ENCODE results near the gene SLC34A2. TPM values are rescaled to one million over a fixed set of nuclear protein-coding genes. Genes with fewer than 3 reads are reported as not detected.
"Not testable (repeated sequence)": the region's sequence is repeated elsewhere in the genome, so short reads cannot be mapped to it uniquely, and the experiment has no call there.

SLC34A2 gene, protein sequence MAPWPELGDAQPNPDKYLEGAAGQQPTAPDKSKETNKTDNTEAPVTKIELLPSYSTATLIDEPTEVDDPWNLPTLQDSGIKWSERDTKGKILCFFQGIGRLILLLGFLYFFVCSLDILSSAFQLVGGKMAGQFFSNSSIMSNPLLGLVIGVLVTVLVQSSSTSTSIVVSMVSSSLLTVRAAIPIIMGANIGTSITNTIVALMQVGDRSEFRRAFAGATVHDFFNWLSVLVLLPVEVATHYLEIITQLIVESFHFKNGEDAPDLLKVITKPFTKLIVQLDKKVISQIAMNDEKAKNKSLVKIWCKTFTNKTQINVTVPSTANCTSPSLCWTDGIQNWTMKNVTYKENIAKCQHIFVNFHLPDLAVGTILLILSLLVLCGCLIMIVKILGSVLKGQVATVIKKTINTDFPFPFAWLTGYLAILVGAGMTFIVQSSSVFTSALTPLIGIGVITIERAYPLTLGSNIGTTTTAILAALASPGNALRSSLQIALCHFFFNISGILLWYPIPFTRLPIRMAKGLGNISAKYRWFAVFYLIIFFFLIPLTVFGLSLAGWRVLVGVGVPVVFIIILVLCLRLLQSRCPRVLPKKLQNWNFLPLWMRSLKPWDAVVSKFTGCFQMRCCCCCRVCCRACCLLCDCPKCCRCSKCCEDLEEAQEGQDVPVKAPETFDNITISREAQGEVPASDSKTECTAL
- 1 to 10 TPM in 1 of 3 donors, under 1 TPM in 1, not detected in 1; 0.40 to 2.6 TPM for polyA plus RNA-seq

DNA sequence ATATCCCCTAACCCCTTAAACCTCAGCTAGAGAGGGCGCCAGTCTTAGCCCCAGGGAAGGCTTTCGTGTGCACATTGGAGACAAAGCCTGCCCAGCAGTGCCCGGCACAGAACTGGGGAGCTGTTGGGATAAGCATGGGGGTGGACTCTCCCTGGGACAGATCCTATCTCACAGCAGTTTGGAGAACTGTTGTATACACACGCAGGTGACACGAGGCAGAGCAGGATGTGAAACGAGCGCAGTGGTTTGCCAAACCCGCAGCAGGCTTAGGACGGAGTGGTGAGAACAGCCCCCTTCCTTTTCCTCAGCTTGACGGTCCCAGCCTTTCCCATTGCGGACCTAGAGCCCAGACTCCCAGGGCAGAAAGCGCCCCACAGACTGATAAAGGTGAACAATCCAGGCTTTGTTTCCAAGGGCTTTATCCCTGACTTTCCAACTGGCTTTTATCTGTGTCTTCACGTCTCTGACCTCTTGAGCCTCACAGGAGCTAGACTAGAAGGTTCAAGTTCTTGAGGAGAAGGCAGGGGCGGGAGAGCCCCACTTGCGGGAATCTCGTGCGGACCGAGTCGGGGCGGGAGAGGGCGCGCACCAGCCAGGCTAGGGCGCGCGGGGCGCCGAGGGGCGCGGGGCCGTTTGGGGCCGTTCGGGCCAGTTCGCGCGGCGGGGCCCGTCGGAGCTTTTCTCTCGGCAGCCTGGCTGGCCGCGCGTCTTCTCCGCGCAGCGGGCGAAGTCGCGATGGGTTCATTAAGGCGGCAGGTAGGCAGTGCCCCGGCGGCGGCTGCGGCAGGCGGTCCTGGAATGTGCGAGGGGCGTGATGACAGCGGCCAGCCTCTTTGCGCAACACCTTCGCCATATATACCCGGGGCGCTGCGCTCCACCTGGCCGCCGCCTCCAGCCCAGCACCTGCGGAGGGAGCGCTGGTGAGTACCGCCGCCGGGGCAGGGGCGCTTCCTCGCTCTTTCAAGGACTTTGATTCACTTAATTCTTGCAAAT lies at the start of gene SLC34A2:
Gene SLC34A2 (plus strand): TSS at position 881 of the 993 bp plus-strand sequence. CDS start 6,650 bp downstream, outside the sequence.
- 4 to 6% (median 5%) methylated on average over 63 to 71 of the region's 71 CpGs for WGBS, 3 donors
- H3K27ac ChIP-seq (ENCODE audit: low read depth, low read length): no peak within 1 kb of the TSS

DNA sequence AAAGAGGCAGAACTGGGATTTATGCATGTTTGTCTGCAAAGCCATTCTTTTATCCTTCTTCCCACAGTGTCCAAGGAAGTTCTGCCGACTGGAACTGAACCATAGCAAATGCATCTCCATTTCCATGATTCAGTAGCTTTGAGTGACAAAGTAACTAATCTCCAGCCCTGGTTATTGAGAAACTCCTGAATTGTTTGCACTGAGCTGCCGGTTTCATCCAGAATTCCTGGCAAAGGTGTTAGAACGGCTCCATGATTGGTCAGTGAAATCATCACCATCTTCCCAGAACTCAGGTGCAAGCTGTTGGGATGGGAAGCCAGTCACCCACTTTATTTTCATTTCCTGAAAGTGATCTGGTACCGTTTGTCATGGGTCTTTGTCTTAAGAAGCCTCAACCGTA lies 47.0 kb upstream of the SLC34A2 start:
- 53 to 87% (median 84%) methylated on average over 5 of the region's 5 CpGs for WGBS, 3 donors
- no peak overlapping the region for H3K27ac ChIP-seq (ENCODE audit: low read depth, low read length)

DNA sequence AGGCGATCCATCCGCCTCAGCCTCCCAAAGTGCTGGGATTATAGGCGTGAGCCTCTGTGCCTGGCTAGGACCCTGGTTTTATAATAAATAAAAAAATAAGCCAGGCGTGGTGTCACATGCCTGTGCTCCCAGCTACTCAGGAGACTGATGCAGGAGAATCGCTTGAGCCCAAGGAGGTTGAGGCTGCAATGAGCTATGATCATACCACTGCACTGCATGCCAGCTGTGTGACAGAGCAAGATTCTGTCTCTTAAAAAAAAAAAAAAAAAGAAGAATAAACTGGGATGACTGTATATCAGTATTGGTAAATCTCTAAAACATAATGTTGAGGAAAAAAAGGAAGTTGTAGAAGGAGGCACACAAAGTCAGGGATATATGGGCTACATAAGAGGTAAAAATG lies 45.7 kb upstream of the SLC34A2 start:
- H3K27ac ChIP-seq (ENCODE audit: low read depth, low read length): no peak overlapping the region
- WGBS, 3 donors: 88 to 91% (median 91%) methylated on average over 5 of the region's 5 CpGs

DNA sequence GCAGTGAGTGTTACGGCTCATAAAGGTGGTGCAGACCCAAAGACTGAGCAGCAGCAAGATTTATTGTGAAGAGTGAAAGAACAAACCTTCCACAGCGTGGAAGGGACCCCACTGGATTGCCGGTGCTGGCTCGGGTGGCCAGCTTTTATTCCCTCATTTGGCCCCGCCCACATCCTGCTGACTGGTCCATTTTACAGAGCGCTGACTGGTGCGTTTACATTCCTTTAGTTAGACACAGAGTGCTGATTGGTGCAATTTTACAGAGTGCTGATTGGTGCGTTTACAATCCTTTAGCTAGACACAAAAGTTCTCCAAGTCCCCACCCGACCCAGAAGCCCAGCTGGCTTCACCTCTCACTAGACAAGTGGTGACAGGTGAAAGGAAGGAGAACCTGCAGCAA lies 42.0 kb upstream of the SLC34A2 start:
- not testable (repeated sequence) for H3K27ac ChIP-seq (ENCODE audit: low read depth, low read length)
- WGBS, 3 donors: 82 to 88% (median 84%) methylated on average over 9 of the region's 9 CpGs

DNA sequence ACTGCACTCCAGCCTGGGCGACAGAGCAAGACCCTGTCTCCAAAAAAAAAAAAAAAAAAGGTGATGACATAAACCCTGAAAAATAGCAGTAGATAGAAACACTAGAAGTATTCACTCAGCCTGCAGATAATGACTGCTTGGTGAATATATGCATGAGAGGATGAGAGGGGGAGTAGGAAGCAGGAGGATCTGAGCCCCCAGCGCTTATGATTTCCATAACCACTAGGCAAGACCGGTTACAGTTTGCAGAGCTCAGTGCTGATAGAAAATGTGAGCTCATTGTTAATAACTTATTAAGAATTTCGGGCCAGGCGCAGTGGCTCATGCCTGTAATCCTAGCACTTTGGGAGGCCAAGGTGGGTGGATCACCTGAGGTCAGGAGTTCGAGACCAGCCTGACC lies 40.8 kb upstream of the SLC34A2 start:
- H3K27ac ChIP-seq (ENCODE audit: low read depth, low read length): no peak overlapping the region
- 78 to 85% (median 83%) methylated on average over 6 of the region's 6 CpGs for WGBS, 3 donors

DNA sequence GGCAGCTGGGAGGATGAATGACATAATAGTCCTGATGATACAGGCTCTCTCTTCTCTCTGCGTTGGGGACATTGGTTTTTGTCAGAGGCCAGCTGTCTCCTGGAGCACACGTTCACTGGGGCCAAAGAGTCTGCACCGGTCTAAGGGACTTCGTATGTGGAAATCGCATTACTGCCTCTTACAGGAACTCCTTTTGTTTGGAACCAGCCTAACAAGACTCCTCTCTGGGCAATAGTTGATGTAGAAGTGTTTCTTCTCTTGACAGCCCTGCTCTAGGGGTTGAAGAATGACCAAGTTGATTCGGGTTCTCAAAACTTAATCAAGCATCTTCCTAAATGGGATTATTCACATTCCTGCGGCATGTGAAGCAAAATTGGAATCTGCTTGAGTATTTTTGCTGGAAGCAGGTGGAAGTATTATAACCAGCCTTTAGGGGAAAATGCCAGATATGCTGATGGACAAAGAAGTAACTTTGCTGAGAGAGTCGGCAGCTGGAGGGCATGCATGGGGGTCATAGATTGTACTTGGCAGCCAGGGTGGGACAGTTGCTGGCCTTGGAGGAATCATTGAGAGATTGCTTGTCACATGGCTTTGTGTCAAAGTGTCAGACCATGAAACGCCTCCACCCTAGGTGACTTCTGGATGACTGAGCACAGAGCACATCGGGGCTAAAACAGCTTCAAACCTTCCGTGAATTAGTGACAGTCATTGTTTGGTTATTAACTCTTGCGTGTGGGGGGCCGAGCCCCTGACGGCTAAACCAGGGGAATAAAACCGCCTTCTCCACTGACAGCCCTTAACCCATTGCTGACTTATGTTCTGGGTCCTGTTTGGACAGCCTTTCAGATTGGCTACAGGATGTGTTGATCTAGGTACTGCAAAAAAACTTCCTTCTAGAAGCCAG lies 34.4 kb upstream of the SLC34A2 start:
- no peak overlapping the region for H3K27ac ChIP-seq (ENCODE audit: low read depth, low read length)
- 28 to 46% (median 43%) methylated on average over 15 of the region's 15 CpGs for WGBS, 3 donors

DNA sequence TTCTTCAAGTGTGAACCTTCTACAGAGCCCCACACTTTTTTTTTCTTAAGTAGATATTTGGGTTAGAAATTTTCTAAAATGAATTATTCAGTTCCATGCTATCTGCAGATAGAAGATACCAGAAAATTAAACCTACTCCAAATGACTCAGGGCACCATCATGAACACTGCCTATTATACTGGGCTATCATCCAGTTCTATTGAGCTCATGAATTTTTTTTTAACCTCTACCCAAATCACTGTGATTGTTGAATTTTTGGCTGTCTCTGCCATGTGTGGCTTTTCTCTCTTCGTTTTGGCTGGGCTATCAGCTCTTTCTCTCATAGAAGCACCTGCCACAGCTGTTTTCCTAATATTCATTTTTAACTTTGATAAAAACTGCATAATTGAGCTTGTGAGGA lies 31.0 kb upstream of the SLC34A2 start:
- WGBS, 3 donors: 31 to 53% (median 44%) methylated on average over 1 of the region's 1 CpG
- H3K27ac ChIP-seq (ENCODE audit: low read depth, low read length): no peak overlapping the region

DNA sequence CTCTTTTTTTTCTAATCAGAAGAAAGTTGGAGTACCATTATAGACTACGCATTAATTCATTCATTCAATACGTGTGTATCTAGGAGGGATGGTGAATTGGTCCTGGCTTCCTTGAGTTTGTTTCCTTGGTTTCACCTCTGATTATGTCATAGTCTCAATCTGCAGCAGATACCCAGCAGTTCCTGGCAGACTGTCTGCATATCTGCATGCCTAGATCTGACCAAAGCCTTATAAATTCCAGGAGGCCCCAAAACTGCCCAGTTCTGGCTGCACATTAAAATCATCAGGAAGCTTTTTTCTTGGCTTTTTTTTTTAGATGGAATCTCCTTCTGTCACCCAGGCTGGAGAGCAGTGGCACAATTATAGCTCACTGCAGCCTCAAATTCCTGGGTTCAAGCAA lies 27.2 kb upstream of the SLC34A2 start:
- 88 to 97% (median 95%) methylated on average over 2 of the region's 2 CpGs for WGBS, 3 donors
- no peak overlapping the region for H3K27ac ChIP-seq (ENCODE audit: low read depth, low read length)

DNA sequence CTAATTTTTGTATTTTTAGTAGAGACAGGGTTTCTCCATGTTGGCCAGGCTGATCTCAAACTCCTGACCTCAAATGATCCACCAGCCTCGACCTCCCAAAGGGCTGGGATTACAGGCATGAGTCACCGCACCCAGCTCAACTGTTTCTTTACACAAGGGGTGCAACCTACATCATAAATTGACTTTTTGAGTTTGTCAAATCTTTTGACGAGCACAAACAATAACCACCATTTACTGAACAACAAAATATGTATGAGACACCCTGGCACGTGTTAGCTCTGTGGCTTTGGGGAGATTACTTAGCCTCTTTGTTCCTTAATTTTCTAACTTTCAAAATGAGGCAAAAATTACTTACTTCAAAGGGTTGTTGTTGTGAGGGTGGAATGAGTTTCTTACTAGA lies 23.5 kb upstream of the SLC34A2 start:
- no peak overlapping the region for H3K27ac ChIP-seq (ENCODE audit: low read depth, low read length)
- 61 to 77% (median 61%) methylated on average over 4 of the region's 4 CpGs for whole genome bisulfite sequencing, 3 donors

DNA sequence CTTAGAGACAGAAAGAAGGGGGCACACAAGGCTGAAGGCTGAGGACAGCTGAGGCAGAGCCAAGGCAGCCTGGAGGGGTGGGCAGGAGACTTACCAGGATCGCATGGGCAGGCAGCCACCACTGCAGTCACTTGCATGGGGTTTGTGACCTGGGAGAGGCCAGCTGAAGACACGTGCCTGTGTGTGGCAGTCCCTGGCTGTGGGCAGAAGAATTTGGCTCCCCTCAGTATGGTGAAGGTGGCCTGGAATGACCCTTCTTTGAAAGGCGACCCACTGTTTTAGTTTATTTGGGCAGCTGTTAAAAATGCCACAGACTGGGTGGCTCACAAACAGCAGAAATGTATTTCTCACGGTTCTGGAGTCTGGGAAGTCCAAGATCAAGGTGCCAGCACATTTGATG lies 22.1 kb upstream of the SLC34A2 start:
- no peak overlapping the region for H3K27ac ChIP-seq (ENCODE audit: low read depth, low read length)
- 57 to 83% (median 82%) methylated on average over 4 of the region's 4 CpGs for WGBS, 3 donors

DNA sequence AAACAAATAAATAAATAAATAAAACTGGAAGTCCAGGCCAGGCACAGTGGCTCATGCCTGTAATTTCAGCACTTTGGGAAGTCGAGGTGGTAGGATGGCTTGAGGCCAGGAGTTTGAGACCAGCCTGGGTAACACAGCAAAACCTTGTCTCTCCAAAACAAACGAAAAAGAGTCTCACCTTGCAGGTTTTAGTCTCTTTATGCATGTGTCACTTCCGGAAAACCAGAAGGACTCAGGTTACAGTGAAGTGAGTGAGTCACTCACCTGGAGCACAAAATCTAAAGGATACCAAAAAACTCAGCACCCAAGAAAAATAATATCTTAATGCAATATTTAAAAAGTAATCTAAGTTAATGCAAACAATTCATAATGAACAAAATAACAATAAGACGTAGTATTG lies 20.1 kb upstream of the SLC34A2 start:
- H3K27ac ChIP-seq (ENCODE audit: low read depth, low read length): no peak overlapping the region
- WGBS, 3 donors: 60 to 83% (median 83%) methylated on average over 4 of the region's 4 CpGs

DNA sequence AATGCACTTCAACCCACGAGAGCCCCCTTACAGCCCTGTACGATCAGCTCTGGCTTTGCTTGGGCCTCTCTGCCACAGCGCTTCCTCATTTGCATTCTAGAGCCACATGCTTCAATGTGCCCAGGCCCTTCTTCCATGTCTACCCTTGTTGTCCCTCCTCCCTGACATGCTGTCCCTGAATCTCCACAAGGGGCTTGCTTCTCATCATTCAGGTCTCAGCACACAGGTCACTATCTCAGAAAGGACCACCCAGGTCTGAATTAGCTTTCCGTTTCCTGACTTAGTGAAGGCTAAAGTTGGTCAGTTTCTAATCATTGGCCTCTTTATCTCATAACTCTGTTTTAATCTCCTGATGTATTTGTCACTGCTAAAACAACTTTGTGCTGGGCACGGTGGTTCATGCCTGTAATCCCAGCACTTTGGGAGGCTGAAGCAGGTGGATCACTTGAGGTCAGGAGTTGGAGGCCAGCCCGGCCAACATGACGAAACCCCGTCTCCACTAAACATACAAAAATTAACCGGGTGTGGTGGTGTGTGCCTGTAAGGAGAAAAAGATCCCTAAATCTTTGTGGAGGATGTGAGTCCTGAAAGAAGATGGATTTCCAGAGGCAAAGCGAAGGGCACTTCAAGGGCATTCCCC lies 17.9 kb upstream of the SLC34A2 start:
- no peak overlapping the region for H3K27ac ChIP-seq (ENCODE audit: low read depth, low read length)
- WGBS, 3 donors: 82 to 90% (median 85%) methylated on average over 10 of the region's 10 CpGs

DNA sequence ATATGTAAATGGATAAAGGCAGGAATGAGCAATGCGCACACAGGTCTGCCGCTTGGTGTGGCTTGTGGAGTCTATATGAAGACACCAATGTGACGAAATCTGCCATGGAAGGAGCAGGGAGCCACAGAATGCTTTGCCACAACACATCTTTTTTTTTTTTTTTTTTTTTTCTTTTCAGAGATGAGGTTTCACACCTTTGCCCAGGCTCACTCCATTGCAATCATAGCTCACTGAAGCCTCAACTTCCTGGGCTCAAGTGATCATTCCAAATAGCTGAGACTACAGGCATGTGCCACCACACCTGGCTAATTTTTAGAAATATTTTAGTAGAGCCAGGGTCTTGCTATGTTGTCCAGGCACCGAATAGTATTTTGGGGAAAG lies 17.4 kb upstream of the SLC34A2 start:
- no peak overlapping the region for H3K27ac ChIP-seq (ENCODE audit: low read depth, low read length)
- 79 to 83% (median 80%) methylated on average over 4 of the region's 4 CpGs for WGBS, 3 donors

DNA sequence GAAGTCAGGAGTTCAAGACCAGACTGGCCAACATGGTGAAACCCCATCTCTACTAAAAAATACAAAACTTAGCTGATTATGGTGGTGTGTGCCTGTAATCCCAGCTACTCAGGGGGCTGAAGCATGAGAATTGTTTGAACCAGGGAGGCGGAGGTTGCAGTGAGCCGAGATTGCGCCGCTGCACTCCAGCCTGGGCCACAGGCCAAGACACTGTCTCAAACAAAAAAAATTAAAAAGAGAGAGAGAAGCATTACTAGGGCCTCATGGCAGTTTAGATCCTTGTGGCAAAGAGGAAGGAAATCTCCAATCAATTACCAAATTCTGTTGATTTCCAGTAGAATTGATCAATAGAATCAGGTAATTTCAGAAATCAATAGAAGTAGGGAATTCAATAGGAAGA lies 16.8 kb upstream of the SLC34A2 start:
- H3K27ac ChIP-seq (ENCODE audit: low read depth, low read length): no peak overlapping the region
- WGBS, 3 donors: 42 to 58% (median 49%) methylated on average over 4 of the region's 4 CpGs

DNA sequence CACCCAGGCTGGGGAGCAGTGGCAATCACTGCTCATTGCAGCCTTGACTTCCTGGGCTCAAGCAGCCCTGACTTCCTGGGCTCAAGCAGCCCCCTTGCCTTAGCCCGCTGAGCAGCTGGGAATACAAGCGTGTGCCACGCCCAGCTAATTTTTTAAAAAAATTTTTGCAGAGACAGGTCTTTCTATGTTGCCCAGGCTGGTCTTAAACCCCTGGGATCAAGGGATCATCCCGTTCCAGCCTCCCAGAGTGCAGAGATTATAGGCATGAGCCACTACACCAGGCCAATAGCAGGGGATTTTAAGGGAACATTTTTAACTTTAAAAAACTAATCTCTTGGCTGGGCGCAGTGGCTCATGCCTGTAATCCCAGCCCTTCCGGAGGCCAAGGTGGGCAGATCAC lies 5.3 kb upstream of the SLC34A2 start:
- 82 to 88% (median 85%) methylated on average over 6 of the region's 6 CpGs for WGBS, 3 donors
- H3K27ac ChIP-seq (ENCODE audit: low read depth, low read length): no peak overlapping the region

DNA sequence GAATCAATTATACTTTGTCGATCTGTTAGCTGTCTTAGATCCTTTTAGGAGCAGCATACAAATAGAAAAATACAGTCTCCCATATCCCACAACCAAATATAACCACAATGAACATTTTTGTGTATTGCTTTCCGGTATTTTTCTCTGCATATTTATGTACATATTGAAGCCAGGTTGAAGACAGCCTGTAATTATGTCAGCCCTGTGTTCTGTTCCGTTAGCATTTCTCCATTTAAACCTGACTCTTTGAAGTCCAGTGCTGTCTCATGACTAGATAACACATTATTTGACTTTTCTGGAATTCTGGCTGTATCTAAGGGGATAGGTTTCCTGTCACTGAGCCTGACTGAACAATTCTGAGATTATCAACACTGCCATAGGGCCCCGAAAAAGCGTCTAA lies 4.0 kb upstream of the SLC34A2 start:
- WGBS, 3 donors: 57 to 83% (median 75%) methylated on average over 5 of the region's 5 CpGs
- no peak overlapping the region for H3K27ac ChIP-seq (ENCODE audit: low read depth, low read length)

All from adipose tissue (tissue), 3 donors.